Ovary (tissue), 3 donors: ENCODE data around the gene RASGEF1C.

ENCODE experiments used
- POLR2A ChIP-seq: fragments of 450-650 bp; IDR thresholded peaks from one replicate; pipeline ENCODE4 v1.6.1; 2017; ENCODE audit warnings: antibody characterized with exemption, mild to moderate bottlenecking, moderate library complexity
- TF ChIP-seq, protein P1 (sequence below), 3 donors: fragments of 450-650 bp in 2 of 3; fragments of 200-600 bp in 1 of 3; IDR thresholded peaks; one replicate each; pipeline versions ENCODE4 v1.5.1 to v1.8.0; 2016 to 2022; ENCODE audit warnings: antibody characterized with exemption in 3 of 3, mild to moderate bottlenecking in 1 of 3
- donor health status: DM: no; HTN: no; CAD: no.

DNA sequence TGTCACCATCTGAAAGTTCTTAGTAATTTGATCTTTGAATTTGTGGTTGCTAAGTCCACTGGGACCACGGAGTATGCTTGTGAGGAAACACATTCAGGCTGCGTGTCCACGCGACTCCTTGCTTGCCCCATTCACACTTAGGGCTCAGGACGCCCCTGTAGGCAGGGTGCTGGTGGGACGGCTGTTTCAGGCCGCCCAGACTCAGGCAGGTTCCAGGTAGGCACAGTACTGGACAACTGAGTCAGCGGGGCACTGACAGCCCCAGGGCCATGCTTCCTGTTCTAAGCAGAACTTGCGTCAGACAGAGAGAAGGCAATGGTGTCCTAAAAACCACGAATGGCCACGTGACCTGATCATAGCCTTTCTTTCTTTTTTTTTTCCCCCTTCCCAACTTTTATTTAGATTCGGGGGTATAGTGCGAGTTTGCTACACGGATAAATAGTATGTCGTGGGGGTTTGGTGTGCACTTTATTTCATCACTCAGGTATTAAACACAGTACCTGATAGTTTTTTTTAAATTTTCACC lies 7.7 kb upstream of the RASGEF1C start:
- TF ChIP-seq, protein P1, sequence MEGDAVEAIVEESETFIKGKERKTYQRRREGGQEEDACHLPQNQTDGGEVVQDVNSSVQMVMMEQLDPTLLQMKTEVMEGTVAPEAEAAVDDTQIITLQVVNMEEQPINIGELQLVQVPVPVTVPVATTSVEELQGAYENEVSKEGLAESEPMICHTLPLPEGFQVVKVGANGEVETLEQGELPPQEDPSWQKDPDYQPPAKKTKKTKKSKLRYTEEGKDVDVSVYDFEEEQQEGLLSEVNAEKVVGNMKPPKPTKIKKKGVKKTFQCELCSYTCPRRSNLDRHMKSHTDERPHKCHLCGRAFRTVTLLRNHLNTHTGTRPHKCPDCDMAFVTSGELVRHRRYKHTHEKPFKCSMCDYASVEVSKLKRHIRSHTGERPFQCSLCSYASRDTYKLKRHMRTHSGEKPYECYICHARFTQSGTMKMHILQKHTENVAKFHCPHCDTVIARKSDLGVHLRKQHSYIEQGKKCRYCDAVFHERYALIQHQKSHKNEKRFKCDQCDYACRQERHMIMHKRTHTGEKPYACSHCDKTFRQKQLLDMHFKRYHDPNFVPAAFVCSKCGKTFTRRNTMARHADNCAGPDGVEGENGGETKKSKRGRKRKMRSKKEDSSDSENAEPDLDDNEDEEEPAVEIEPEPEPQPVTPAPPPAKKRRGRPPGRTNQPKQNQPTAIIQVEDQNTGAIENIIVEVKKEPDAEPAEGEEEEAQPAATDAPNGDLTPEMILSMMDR (IDR thresholded peaks at IDR 0.05): no peak
- no peak for TF ChIP-seq POLR2A
